Esophagus muscularis mucosa (tissue), 4 donors: ENCODE results near the gene RALGDS. TPM values are rescaled to one million over a fixed set of nuclear protein-coding genes. Genes with fewer than 3 reads are reported as not detected.

Source experiments
- DNase-seq: peaks from one replicate; pipeline ENCODE4 v3.0.0-alpha.2; 2017; ENCODE audit errors: extremely low spot score
- H3K27ac ChIP-seq, 4 donors: fragments of 200-600 bp; sonication (generic); replicated peaks in 1 of 4; 1 replicate in 3 of 4; 2 replicates in 1 of 4; pipeline ENCODE4 v1.5.1; 2016 to 2019; ENCODE audit warnings: mild to moderate bottlenecking in 1 of 4
- H3K27me3 ChIP-seq, 4 donors: fragments of 200-600 bp; sonication (generic); one replicate each; pipeline versions ENCODE4 v1.5.1 to v1.6.0; 2016 to 2019
- H3K36me3 ChIP-seq, 4 donors: fragments of 200-600 bp; sonication (generic); one replicate each; pipeline ENCODE4 v1.5.1; 2016 to 2019
- H3K4me1 ChIP-seq, 4 donors: fragments of 200-600 bp; sonication (generic); one replicate each; pipeline ENCODE4 v1.5.1; 2016 to 2019
- H3K4me3 ChIP-seq, 4 donors: fragments of 200-600 bp; sonication (generic); 1 replicate in 2 of 4; 2 replicates in 2 of 4; pipeline ENCODE4 v1.5.1; 2016 to 2019; ENCODE audit warnings: mild to moderate bottlenecking in 4 of 4, moderate library complexity in 1 of 4
- H3K9me3 ChIP-seq, 4 donors: fragments of 200-600 bp; sonication (generic); 1 replicate in 3 of 4; 2 replicates in 1 of 4; pipeline ENCODE4 v1.5.1; 2016 to 2019
- CTCF ChIP-seq, 3 experiments: fragments of 200-600 bp in 2 of 3; fragments of 450-650 bp in 1 of 3; sonication (generic) in 2 of 3; IDR thresholded peaks; one replicate each; pipeline ENCODE4 v1.5.1; 2017 to 2019; ENCODE audit warnings: antibody characterized with exemption in 3 of 3, mild to moderate bottlenecking in 2 of 3, moderate library complexity in 1 of 3
- EP300 ChIP-seq: sonication (generic); formaldehyde crosslinking; IDR thresholded peaks from one replicate; pipeline ENCODE4 v1.6.1; 2017; ENCODE audit warnings: antibody characterized with exemption
- POLR2A ChIP-seq: fragments of 450-650 bp; IDR thresholded peaks from one replicate; pipeline ENCODE4 v1.6.1; 2017; ENCODE audit warnings: antibody characterized with exemption, moderate library complexity, mild to moderate bottlenecking, low read depth
- POLR2AphosphoS5 ChIP-seq, 2 donors: sonication (generic); formaldehyde crosslinking; IDR thresholded peaks; one replicate each; pipeline ENCODE4 v1.6.1; 2017; ENCODE audit warnings: antibody characterized with exemption in 2 of 2
- WGBS: methylation state at CpG from one replicate; pipeline ENCODE4 v1.1.5; 2018; 5-methylcytosine and 5-hydroxymethylcytosine counted together
- intact Hi-C: fragments of 100-400 bp; cut with DNase I; formaldehyde crosslinking; loops from one replicate; pipeline ENCODE4 v1.15.1; 2023
- total RNA-seq, 4 donors: library from RNA; depleted of rRNA; stranded (reverse); fragments of >200 nt; gene quantifications; one replicate each; pipeline versions ENCODE4 v1.1.0 to v1.2.1, GENCODE V29; 2016

RALGDS gene
- total RNA-seq, 4 donors from 2014 or later = 48.6 to 67.4 (median 54.8) TPM

GRCh38 chr9:133139246-133140173 lies 18.5 kb upstream of the RALGDS start:
- intact Hi-C loops = no loop called here
- no peaks in the 10 kb centered on the region for H3K27me3 ChIP-seq
- no peak overlapping the region for H3K4me3 ChIP-seq
- peak overlapping the region in 3 of 4 donors; percentile 45 to 93 (median 84) for H3K27ac ChIP-seq
- peaks cover 69 to 100% (median 97%) of the 10 kb centered on the region in 4 donors for H3K4me1 ChIP-seq
- WGBS = 80% methylated on average over 6 of the region's 24 CpGs
- H3K9me3 ChIP-seq = no peaks in the 10 kb centered on the region
- H3K36me3 ChIP-seq = no peaks in the 10 kb centered on the region
- no peak for DNase-seq
- TF ChIP-seq EP300 (no peak), POLR2AphosphoS5 (IDR thresholded peaks at IDR 0.05) (no peak), CTCF (IDR thresholded peaks at IDR 0.05) (no peak), POLR2A (no peak)

- H3K4me1 ChIP-seq = peaks cover 69 to 100% (median 98%) of the 10 kb centered on the region in 4 donors
- TF ChIP-seq CTCF (IDR thresholded peaks at IDR 0.05) (no peak), POLR2A (no peak), POLR2AphosphoS5 (IDR thresholded peaks at IDR 0.05) (peak; percentile 3 to 42), EP300 (no peak)
- WGBS = 76% methylated on average over 11 of the region's 16 CpGs
- no peak overlapping the region for H3K4me3 ChIP-seq
- intact Hi-C loops = no loop called here
- H3K9me3 ChIP-seq = no peaks in the 10 kb centered on the region
- H3K27ac ChIP-seq = peak overlapping the region; percentile 58 to 93 (median 75)
- no peaks in the 10 kb centered on the region for H3K36me3 ChIP-seq
- no peak for DNase-seq
- H3K27me3 ChIP-seq = no peaks in the 10 kb centered on the region
Observed at GRCh38 chr9:133137451-133138231, 16.6 kb upstream of the RALGDS start.

GRCh38 chr9:133135146-133135745 lies 14.2 kb upstream of the RALGDS start:
- Histone ChIP-seq H3K36me3 (no peaks in the 10 kb centered on the region), H3K9me3 (no peaks in the 10 kb centered on the region), H3K27me3 (no peaks in the 10 kb centered on the region), H3K4me3 (no peak overlapping the region), H3K27ac (peak overlapping the region; percentile 84 to 93 (median 88)), H3K4me1 (peaks cover 73 to 95% (median 89%) of the 10 kb centered on the region in 4 donors)
- intact Hi-C loops = no loop called here
- TF ChIP-seq POLR2AphosphoS5 (IDR thresholded peaks at IDR 0.05) = peak; percentile 24 to 31
- TF ChIP-seq POLR2A = no peak
- DNase-seq = no peak
- 24% methylated on average over 4 of the region's 8 CpGs for WGBS

GRCh38 chr9:133134388-133135145 lies 13.5 kb upstream of the RALGDS start:
- Histone ChIP-seq H3K4me1 (peaks cover 73 to 88% (median 83%) of the 10 kb centered on the region in 4 donors), H3K36me3 (no peaks in the 10 kb centered on the region), H3K27me3 (no peaks in the 10 kb centered on the region), H3K4me3 (no peak overlapping the region), H3K27ac (peak overlapping the region; percentile 84 to 93 (median 88)), H3K9me3 (no peaks in the 10 kb centered on the region)
- intact Hi-C loops = no loop called here
- no peak for DNase-seq
- TF ChIP-seq POLR2A (no peak), CTCF (IDR thresholded peaks at IDR 0.05) (no peak), POLR2AphosphoS5 (IDR thresholded peaks at IDR 0.05) (no peak), EP300 (no peak)
- 83% methylated on average over 8 of the region's 11 CpGs for WGBS
